Vagina (tissue), 2 donors: Measurements from ENCODE around the gene DNTTIP2. TPM values are rescaled to one million over a fixed set of nuclear protein-coding genes. Genes with fewer than 3 reads are reported as not detected.
A peak's percentile ranks its signal among the peaks of the same experiment; 100 is the strongest.

Experiments used
- DNase-seq, 2 donors: peaks; one replicate each; pipeline ENCODE4 v3.0.0-alpha.2; 2017; ENCODE audit errors: extremely low spot score in 2 of 2
- H3K27ac ChIP-seq: fragments of 200-600 bp; sonication (generic); one replicate; pipeline ENCODE4 v1.5.1; 2019
- H3K27me3 ChIP-seq: fragments of 200-600 bp; sonication (generic); one replicate; pipeline ENCODE4 v1.5.1; 2019
- H3K36me3 ChIP-seq, 2 donors: fragments of 200-600 bp; sonication (generic); one replicate each; pipeline ENCODE4 v1.5.1; 2017 to 2019
- H3K4me1 ChIP-seq: fragments of 200-600 bp; sonication (generic); one replicate; pipeline ENCODE4 v1.5.1; 2019
- H3K4me3 ChIP-seq, 2 donors: fragments of 200-600 bp; sonication (generic); 1 replicate in 1 of 2; 2 replicates in 1 of 2; pipeline ENCODE4 v1.5.1; 2016 to 2019
- H3K9me3 ChIP-seq: fragments of 200-600 bp; sonication (generic); one replicate; pipeline ENCODE4 v1.5.1; 2019
- CTCF ChIP-seq, 3 experiments: fragments of 450-650 bp in 2 of 3; fragments of 200-600 bp in 1 of 3; sonication (generic) in 1 of 3; IDR thresholded peaks; one replicate each; pipeline ENCODE4 v1.5.1; 2017 to 2019; ENCODE audit warnings: antibody characterized with exemption in 3 of 3, mild to moderate bottlenecking in 2 of 3, moderate library complexity in 2 of 3
- POLR2A ChIP-seq, 2 donors: fragments of 450-650 bp; IDR thresholded peaks; one replicate each; pipeline ENCODE4 v1.6.1; 2017; ENCODE audit warnings: antibody characterized with exemption in 2 of 2, mild to moderate bottlenecking in 2 of 2, moderate library complexity in 2 of 2
- POLR2AphosphoS5 ChIP-seq, 2 donors: sonication (generic); formaldehyde crosslinking; IDR thresholded peaks; one replicate each; pipeline ENCODE4 v1.9.0; 2017; ENCODE audit warnings: antibody characterized with exemption in 2 of 2, mild to moderate bottlenecking in 2 of 2, low read depth in 1 of 2; ENCODE audit not compliant: insufficient read depth in 1 of 2
- intact Hi-C: fragments of 100-400 bp; cut with DNase I; formaldehyde crosslinking; loops from one replicate; pipeline ENCODE4 v1.15.1; 2023
- total RNA-seq: library from RNA; depleted of rRNA; stranded (reverse); fragments of >200 nt; gene quantifications from one replicate; pipeline ENCODE4 v1.2.3, GENCODE V29; 2016

DNTTIP2 gene
- total RNA-seq, 1 donor from 2014 or later, result 23.6 TPM

- Histone ChIP-seq H3K27me3 (no peaks in the 10 kb centered on the region), H3K4me3 (no peak overlapping the region), H3K27ac (no peak overlapping the region), H3K9me3 (no peaks in the 10 kb centered on the region), H3K36me3 (peaks cover 0 to 23% of the 10 kb centered on the region in 2 donors), H3K4me1 (peaks cover under 1% of the 10 kb centered on the region)
- no peak for DNase-seq
- TF ChIP-seq CTCF (IDR thresholded peaks at IDR 0.05) (no peak), POLR2A (IDR thresholded peaks at IDR 0.05) (no peak)
- intact Hi-C loops, result no loop called here
Measured at GRCh38 chr1:93899543-93900207, 20.7 kb upstream of the DNTTIP2 start.

- Histone ChIP-seq H3K27ac (no peak overlapping the region), H3K4me3 (no peak overlapping the region), H3K4me1 (no peaks in the 10 kb centered on the region), H3K27me3 (no peaks in the 10 kb centered on the region), H3K9me3 (no peaks in the 10 kb centered on the region), H3K36me3 (peaks cover 0 to 20% of the 10 kb centered on the region in 2 donors)
- intact Hi-C loops, result no loop called here
- DNase-seq, result no peak
- TF ChIP-seq POLR2A (IDR thresholded peaks at IDR 0.05), result no peak
- no peak for TF ChIP-seq CTCF (IDR thresholded peaks at IDR 0.05)
- no peak for TF ChIP-seq POLR2AphosphoS5 (IDR thresholded peaks at IDR 0.05; ENCODE audit: insufficient read depth in 1 of 2, low read depth in 1 of 2)
Measured at GRCh38 chr1:93888900-93889299, 9.9 kb upstream of the DNTTIP2 start.

- no peak for TF ChIP-seq POLR2AphosphoS5 (IDR thresholded peaks at IDR 0.05; ENCODE audit: insufficient read depth in 1 of 2, low read depth in 1 of 2)
- no peaks in the 10 kb centered on the region for H3K27me3 ChIP-seq
- intact Hi-C loops, result no loop called here
Measured at GRCh38 chr1:93882269-93882668, 3.3 kb upstream of the DNTTIP2 start.

GRCh38 chr1:93880731-93881130 lies 1.7 kb upstream of the DNTTIP2 start:
- Histone ChIP-seq H3K27me3 (no peaks in the 10 kb centered on the region), H3K27ac (no peak overlapping the region), H3K4me3 (no peak overlapping the region), H3K4me1 (peaks cover 36% of the 10 kb centered on the region), H3K36me3 (peaks cover 0 to 12% of the 10 kb centered on the region in 2 donors), H3K9me3 (no peaks in the 10 kb centered on the region)
- intact Hi-C loops, result no loop called here
- TF ChIP-seq POLR2AphosphoS5 (IDR thresholded peaks at IDR 0.05; ENCODE audit: insufficient read depth in 1 of 2, low read depth in 1 of 2), result no peak
- no peak for TF ChIP-seq POLR2A (IDR thresholded peaks at IDR 0.05)
- TF ChIP-seq CTCF (IDR thresholded peaks at IDR 0.05), result no peak
- no peak for DNase-seq

More at GRCh38 chr1:93882269-93882668, 3.3 kb upstream of the DNTTIP2 start:
- Histone ChIP-seq H3K27ac (no peak overlapping the region), H3K36me3 (peaks cover 0 to 4% of the 10 kb centered on the region in 2 donors), H3K4me1 (peaks cover 22% of the 10 kb centered on the region), H3K9me3 (no peaks in the 10 kb centered on the region), H3K4me3 (no peak overlapping the region)
- no peak for DNase-seq

GRCh38 chr1:93878501-93878888 lies 511 bp downstream of the DNTTIP2 start:
- H3K27me3 ChIP-seq, result no peaks in the 10 kb centered on the region
- peak overlapping the region; percentile 98 for H3K27ac ChIP-seq
- H3K36me3 ChIP-seq, result peaks cover 0 to 34% of the 10 kb centered on the region in 2 donors
- intact Hi-C loops, result no loop called here
- no peaks in the 10 kb centered on the region for H3K9me3 ChIP-seq
- peak overlapping the region; percentile 77 to 96 for H3K4me3 ChIP-seq
- peaks cover 40% of the 10 kb centered on the region for H3K4me1 ChIP-seq
- no peak for DNase-seq
- TF ChIP-seq POLR2AphosphoS5 (IDR thresholded peaks at IDR 0.05; ENCODE audit: insufficient read depth in 1 of 2, low read depth in 1 of 2) (no peak), CTCF (IDR thresholded peaks at IDR 0.05) (no peak), POLR2A (IDR thresholded peaks at IDR 0.05) (no peak)
